GM19452 (cell line): ENCODE results near the gene MACO1.
A peak's percentile ranks its signal among the peaks of the same experiment; 100 is the strongest.
"Not testable (repeated sequence)": the region's sequence is repeated elsewhere in the genome, so short reads cannot be mapped to it uniquely, and the experiment has no call there.

ENCODE experiments used
- ATAC-seq: cut with Tn5 transposase; IDR thresholded peaks from one replicate; pipeline ENCODE4 v1.9.1; 2021; ENCODE audit not compliant: unreplicated experiment

The MACO1 gene

DNA sequence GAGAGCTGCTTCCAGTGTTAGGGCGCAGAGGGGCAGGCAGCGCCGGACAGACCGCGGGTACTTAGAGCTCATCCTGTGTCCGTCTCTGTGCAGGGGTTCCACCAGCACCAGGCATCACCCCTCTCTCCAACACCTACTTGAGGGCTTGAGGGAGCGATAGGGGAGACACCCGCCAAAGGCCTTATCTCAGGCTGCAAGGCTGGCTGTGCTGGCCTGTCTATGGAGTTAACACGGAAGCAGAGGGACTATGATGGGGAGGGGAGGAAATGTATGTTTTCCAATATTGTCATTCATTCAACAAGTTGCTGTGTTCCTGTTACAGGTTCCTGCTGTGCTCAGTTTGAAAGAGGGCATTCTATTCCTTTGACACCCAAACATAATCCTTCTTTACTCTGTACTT, 10.0 kb upstream of the MACO1 start, which contains the start of gene RHCE:
Gene RHCE, minus strand, starts transcription at position 111 of the 400 bp plus-strand sequence. Its CDS starts 39 bp downstream, at position 72.
- ATAC-seq = not testable (repeated sequence)

DNA sequence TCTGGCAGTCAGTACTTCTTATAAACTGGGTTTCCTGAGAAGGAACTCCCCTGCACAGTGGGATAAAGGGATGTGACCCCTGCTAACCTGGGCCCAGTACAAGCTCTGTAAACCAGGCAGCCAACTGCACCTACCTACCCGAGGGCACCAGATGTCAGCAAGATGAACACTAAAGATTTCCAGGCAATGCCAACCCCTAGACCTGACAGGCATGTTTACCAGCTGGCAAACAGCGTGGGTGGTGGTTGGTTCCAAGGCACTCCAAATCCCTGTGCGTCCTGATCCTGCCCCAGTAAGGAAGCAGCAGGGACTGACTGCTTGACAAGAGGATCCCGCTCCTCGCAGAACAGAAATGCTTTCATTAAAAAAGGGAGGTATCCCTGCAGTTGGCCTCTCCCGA, 7.5 kb upstream of the MACO1 start:
- ATAC-seq = not testable (repeated sequence)

DNA sequence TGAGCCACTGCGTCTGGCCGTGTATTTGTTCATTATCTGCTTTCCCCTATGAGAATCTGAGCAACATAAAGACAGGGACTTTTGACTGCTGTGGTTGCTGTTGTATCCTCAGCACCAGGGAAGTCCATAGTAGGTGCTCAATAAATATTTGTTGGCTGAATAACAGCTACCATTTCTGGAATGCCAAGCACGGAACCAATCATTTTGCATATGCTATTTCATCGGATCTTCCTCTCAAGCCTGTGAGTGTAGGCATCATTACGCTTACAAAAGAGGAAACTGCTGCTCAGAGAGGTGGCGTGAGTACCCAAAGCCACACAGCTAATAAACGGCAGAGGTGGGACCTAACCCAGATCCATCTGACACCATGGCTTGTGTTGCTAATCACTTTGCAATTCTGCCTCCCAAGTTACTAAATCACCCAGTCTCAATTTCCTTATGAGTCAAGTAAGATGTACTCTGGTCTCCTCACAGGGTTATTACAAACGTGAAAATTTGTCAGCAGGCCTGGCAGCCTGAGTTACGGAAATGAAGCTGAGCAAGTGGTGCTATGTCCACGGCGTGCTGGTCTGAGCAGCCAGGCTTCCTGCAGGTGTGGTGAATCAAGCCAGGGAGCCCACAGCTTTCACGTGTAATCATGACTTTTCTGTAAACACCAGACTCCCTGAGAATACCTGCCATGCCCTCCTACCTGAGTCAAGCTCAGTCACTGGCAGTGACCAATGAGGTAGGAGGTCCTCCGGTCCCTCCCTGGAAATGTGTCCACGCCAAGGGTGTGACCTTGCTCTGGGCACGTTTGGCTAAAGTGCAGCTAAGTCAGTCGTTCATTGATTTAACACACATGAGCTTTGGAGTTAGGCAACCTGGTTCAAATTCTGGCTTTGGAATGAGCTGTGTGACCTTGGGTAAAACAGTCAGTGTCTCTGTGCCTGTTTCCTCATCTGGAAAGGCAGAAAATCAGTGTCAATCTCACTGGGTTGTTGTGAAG, 5.3 kb upstream of the MACO1 start:
- ATAC-seq = no peak

DNA sequence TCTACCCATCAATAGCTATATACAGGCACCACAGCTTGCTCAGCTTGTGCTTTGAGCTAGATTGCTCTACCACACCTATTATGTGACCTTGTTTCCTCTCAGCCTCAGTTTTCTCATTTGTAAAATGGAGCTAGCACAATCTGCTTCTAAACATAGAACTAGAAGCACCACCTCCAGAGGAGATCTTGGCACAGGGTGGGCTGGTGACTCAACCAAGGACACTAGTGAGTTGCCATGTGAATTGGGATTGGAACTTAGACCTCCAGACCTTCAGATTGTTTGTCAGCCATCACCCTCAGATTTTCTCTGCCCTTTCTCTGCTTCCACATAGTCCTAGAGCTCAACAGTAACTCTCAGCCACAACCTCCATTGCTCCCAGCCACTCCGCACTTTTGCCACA, 3.0 kb upstream of the MACO1 start:
- no peak for ATAC-seq

DNA sequence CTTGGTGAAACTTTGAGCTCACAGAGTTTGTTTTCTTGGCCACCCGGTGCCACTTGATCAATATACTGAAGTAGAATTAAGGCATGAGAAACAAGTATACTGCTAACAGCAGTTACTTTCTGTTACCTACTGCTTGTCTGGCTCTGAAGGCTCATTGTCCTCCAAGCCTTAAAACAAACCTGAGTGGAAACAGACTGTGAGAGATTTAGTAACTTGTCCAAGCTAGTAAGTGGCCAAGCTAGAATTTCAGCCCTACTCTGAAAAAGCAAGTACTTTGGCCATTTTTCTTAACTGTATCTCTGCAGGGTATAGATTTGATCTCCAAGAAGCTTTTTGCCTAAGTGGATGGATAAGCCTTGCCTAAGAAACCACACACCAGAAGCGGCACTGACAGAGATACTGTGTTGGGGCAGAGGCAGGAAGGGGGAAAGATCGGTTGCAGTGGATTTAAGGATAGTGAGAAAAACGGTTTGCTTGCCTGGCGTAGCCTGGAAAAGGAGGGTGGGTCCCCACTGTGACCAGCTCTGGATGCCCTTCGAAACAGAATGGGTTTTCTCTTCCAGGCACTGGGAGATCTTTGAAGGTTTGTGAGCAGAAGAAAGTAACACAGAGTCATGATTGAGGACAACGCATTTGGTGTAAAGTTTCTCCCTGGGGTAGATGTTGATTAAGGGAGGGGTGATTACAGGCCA, 2.1 kb upstream of the MACO1 start:
- no peak for ATAC-seq

DNA sequence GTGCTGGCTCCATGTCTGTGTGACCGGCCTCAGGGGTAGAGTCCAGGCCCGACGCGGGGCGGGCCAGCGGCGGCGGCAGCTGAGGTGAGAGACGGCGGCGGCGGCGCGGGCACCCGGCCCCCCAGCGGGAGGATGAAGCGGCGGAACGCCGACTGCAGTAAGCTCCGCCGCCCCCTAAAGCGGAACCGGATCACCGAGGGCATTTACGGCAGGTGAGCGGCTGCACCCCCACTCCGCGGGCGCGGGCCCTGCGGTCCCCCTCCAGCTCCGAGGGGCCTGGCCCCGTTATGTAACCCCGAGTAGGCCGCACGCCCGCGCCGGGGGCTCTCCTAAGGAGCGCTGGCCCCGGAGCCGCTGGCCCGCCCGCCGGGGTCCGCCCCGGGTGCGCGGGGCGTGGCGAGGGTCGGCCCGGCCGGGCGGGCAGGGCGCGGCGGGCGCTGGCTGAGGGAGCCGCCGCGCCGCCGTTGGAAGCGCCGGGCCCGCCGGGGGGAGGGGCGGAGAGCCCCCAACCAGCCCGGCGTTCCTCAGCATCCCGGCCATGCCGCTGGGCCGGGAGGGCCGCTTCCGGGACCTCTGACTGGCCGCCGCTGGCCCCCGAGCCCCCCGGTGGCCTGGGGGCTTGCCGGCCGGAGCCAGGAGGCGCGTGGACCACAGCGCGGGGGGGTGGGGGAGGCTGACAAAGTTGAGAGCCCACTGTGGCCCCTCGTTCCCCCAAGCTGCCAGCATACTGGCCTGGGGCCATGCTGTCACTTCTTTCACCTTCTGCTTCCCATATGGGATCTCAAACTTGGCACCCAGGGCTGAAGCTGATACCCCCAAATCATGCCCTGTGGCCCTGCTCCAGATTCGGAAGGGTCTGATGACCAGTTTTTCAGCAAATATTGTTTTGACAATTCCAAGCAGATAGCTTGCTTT, 527 bp downstream of the MACO1 start:
- peak; percentile 23 for ATAC-seq

DNA sequence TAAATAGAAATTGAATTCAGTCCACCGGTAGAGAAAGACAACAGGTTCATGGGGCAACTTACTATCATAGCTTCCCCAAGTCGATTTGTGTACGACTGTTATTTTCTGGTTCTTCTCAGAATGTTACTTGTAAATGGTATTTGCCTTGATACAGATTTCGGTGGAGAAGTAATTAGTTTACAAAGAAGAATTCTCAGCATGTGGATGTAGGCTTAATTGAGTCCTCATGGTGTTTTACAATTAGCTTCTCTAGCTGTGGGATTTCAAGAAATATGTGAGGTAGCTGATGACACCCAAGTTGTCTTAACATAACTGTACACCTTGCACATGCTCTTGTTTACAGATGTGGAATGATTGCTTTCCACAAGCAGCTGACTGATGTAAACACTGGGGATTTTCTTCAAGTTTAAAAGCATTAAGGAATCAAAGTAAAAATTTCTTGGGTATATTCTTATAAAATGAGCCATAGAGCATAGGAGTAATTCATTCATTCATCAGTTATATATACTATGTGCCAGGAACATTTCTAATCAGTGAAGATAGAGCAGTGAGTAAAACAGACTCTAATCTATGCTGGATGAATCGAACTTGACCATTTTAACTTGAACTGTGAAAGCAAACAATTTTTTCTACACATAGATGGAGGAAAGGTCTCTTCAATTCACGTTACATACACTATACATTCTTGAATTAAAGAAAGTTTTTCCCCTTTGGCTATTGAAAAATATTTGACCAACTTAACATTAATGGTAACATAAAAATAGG, 1.4 kb downstream of the MACO1 start:
- ATAC-seq = no peak

DNA sequence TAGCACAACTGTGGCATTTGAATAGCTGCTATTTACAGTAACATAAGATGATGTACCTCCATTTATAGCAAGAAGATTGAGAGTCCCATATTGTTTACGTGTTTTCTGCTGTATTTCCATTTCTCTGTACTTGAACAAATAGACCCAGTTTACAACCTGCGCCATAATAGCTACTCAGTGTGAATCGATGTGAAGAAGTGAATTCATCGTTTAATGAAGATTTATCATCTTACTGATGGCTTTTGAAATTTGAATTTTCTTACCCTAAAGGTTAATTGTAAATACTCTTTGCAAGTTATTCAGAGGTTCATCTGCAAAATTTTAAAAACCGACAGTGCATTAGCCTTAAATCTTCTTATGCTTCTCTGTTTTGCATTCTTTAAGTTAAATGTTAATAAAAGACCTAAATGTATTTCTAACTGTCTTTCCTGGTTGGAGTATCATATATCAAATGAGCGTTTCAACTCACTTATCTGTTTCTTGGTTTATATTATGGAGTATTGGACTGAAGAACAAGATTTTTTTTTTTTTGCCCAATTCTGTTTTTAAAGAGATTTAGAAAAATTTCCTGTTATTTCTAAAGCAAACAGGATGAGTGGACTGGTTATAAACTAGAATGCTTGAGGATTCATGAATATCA, 2.2 kb downstream of the MACO1 start:
- no peak for ATAC-seq

DNA sequence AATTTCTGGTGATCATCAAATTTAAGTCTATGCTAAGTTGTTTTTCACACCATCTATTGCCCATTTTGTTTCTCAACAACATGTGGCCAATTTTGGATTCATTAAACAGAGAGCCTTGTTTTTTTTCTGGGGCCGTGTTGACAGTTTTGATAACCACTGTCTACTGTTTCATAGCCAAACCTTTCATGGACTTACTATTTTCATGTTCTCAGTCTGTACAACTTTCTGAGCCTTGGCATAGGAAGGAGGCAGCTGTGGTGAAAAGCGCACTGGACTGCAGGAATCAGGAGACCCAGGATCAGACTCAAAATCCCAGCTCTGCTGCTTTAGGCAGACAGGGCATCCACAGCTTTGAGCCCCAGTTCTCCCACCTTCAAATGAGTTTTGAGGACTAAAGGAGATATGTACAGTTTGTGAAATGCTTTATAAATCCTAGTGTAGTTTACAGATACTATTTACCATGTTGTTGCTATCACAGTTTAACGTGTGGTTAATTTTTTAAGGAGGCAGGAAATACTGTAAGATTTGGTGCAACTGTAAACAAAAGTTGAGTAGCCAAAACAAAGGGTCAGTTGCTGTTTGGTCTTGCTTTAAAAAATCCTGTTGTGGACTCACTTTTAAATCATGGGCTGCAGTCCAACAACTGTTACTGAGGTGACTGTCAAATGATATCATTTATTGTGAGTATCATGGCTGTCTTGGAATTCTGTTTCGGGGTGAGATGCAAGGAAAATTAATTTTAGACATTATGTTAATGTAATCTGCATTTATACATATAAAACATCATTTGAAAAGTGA, 2.9 kb downstream of the MACO1 start:
- ATAC-seq = no peak

DNA sequence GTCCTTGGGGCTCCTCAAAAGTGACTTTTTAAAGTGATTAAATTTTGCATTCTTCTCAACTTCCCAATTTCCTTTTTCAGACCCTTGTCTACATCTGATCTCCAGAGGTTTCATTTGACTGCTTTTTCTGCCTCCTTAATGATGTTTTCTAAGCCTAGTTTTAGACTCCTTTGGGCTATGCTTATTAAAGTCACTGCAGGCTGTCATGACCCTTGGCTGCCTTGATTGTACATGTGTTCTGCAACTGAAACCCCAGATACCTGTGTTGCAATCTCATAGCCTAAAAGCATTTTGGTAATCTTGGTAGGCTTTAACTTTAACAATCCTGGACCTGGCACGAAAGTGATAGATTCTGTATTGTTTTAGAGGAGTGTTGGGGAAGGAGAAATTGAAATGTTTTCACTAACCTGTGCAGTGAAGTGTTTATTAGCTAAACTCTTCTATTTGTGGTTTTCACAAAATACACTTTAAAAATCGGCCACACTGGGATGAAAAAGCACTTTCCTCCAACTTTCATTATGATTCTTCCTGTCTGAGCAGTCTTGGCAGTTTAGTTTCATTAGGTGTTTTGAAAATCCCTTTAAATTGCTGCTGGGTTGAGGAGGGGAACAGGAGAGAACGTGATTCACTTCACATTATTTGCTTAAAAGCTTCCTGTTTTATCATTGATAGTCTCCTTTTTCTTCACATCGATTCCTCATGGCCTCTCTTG, 4.9 kb downstream of the MACO1 start:
- ATAC-seq = no peak

DNA sequence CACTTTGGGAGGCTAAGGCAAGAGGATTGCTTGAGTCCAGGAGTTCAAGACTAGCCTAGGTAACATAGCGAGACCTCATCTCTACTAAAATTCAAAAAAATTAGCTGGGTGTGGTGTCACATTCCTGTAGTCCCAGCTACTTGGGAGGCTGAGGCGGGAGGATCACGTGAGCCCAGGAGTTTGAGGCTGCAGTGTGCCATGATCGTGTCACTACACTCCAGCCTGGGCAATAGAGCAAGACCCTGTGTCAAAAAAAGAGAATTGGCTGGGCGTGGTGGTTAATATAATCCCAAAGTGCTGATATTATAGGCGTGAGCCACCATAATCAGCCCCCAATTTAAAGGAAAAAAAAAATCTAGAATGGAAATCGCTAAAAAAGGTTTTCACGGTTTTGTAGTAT, 7.0 kb downstream of the MACO1 start:
- no peak for ATAC-seq

DNA sequence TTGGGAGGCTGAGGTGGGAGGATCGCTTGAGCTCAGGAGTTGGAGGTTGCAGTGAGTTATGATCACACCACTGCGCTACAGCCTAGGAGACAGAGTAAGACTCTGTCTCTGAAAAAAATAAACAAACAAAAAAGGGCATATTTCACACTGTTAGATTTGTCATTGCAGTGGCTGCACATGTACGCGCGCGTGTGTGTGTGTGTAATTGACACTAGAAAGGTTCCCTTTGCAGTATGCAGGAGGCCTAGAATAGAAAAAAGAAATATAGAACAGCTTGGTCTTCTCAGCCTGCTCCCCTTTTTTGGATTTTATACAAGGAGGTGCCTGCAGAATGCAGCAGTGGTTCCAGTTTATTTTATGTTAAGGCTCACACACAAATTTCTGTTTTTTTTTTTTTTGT, 8.6 kb downstream of the MACO1 start:
- ATAC-seq = no peak

DNA sequence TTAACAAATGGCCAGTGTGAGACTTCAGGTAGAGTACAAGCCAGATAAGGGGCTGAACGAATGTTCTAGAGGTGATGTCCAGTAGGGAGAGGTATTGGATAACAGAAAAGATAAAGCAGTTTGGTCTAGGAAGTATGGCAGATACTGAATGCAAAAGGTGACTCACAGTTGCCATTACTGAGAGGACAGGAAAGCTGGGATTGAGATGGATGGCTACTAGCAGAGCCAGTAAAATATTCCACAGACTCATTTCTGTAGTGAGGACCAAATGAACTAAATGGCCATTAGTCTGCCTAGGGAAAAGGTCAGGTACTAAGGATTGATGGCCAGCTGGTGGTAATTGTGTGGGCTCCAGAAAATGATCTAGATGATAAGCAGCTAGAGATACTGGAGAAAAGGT, 11.5 kb downstream of the MACO1 start:
- no peak for ATAC-seq

DNA sequence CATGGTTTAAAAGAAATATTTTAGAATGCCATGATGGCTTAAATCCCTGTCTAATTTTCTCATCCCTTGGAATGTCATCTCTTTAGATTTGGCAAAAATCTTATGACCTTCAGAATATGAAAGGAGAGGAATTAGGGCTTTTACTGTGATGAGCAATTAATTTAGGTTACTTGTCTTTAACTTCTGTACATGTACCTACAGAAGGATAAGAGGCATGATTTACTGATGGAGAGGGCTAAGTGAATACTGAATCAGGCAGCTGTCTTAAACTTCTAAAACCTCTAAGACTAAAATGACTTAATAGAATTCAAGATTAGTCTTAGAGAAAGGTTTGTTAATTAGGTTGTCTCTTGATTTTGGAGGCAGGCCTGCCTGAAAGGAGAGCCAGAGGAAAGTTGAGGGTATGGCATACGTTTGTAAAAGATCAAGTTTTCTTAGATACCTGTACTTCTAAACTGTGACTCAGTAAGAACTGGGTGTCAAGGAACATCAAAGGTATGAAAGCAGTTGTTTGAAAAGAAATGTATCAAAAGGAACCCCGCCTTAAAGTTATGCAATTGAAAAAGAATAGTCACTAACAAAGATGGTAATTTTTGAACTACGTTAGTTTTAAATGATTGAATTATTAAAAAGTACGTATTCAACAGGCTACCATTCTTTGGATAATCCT, 12.5 kb downstream of the MACO1 start:
- ATAC-seq = no peak

DNA sequence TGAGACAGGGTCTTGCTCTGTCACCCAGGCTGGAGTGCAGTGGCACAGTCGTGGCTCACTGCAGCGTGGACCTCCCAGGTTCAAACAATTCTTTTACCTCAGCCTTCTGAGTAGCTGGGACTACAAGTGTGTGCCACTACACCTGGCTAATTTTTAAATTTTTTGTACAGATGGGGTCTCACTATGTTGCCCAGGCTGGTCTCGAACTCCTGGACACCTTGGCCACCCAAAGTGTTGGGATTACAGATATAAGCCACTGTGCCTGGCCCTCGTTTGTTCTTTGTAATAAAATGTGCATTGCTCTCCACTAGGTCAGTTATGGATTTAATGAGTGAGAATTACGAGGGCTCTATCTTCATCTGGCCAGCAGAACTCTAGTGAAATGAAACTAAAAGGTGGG, 13.9 kb downstream of the MACO1 start:
- not testable (repeated sequence) for ATAC-seq

DNA sequence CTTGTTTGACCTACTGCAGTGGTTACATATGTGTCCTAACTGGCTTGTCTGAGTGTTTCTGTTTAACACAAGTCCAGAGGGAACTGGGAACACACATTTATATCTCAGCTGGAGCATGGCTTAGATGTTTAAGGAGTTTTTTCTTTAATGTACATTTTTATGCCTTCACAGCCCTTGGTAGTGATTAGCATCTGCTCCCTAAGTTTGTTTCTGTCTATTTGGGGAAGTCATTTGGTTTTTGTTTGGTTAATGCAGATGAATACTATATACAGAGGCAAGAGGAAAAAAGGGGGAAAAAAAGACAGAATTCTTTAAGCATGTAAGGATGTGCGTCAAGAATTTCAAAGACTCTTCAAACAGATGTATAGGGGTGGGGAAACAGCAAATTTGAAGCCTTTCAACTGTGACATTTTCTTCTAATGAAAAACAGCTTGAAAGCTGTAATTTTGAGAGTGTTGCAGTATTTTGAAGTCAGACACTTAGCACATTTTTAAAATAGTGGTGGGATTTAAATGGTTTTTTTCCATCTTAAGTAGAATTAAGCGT, 15.4 kb downstream of the MACO1 start:
- ATAC-seq = no peak

DNA sequence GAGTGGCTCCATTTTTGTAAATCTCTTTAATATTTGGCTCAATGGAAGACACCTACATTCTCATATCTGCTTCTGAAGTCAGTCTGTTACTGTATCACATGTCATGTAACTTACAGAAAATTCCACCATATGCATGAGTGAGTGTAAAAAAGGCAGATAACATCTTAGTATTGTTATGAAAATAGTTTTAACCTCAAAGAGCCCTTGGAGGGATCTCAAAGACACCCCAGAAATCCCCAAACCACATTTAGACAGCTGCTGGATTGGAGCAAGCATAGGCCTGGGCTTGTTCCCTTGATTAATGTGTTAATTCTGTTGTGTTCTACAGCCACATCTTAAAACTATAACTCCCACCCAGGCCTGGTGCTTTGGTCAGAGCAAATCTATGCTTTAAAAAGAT, 16.9 kb downstream of the MACO1 start:
- no peak for ATAC-seq

DNA sequence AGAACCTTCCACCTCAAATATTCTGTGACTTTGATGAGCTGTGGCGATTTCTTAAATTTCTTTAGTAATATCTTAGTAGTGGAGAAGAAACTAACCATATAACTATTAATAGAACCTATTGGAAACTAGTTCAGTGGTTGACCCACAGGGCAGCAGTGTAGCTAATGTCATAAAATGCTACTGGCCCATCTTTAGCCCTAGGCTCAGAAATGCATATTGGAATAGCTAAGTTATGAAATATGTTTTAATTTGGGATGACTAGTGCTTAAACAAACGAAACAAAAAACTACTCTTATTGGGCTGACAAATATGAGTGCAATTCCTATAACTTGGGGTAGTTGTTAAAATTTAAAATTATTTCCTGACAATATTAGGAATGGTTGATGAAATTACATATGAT, 20.2 kb downstream of the MACO1 start:
- ATAC-seq = no peak
